ENCODE results near the gene CHPF.

Gene CHPF

DNA sequence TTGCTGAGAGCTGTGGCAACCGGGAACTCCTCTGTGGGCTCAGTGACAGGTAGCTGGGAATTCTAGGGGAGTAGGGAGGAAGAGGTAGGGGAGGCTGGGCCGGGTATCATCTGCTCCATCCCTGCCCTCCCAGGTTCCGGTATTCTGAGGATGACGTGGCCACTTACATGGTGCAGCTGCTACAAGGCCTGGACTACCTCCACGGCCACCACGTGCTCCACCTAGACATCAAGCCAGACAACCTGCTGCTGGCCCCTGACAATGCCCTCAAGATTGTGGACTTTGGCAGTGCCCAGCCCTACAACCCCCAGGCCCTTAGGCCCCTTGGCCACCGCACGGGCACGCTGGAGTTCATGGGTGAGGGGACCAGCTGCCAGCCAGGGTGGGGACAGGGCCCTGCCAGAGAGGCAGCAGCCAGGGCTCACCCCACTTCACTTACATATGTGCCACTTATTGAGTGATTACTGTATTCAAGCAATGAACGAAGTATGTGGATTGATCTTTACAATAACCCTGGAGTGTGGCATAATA, 52.9 kb downstream of the CHPF start:
- TF ChIP-seq, protein P1, sequence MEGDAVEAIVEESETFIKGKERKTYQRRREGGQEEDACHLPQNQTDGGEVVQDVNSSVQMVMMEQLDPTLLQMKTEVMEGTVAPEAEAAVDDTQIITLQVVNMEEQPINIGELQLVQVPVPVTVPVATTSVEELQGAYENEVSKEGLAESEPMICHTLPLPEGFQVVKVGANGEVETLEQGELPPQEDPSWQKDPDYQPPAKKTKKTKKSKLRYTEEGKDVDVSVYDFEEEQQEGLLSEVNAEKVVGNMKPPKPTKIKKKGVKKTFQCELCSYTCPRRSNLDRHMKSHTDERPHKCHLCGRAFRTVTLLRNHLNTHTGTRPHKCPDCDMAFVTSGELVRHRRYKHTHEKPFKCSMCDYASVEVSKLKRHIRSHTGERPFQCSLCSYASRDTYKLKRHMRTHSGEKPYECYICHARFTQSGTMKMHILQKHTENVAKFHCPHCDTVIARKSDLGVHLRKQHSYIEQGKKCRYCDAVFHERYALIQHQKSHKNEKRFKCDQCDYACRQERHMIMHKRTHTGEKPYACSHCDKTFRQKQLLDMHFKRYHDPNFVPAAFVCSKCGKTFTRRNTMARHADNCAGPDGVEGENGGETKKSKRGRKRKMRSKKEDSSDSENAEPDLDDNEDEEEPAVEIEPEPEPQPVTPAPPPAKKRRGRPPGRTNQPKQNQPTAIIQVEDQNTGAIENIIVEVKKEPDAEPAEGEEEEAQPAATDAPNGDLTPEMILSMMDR (IDR thresholded peaks at IDR 0.05; ENCODE audit: insufficient read depth, low read length), result no peak
- TF ChIP-seq, protein P2, sequence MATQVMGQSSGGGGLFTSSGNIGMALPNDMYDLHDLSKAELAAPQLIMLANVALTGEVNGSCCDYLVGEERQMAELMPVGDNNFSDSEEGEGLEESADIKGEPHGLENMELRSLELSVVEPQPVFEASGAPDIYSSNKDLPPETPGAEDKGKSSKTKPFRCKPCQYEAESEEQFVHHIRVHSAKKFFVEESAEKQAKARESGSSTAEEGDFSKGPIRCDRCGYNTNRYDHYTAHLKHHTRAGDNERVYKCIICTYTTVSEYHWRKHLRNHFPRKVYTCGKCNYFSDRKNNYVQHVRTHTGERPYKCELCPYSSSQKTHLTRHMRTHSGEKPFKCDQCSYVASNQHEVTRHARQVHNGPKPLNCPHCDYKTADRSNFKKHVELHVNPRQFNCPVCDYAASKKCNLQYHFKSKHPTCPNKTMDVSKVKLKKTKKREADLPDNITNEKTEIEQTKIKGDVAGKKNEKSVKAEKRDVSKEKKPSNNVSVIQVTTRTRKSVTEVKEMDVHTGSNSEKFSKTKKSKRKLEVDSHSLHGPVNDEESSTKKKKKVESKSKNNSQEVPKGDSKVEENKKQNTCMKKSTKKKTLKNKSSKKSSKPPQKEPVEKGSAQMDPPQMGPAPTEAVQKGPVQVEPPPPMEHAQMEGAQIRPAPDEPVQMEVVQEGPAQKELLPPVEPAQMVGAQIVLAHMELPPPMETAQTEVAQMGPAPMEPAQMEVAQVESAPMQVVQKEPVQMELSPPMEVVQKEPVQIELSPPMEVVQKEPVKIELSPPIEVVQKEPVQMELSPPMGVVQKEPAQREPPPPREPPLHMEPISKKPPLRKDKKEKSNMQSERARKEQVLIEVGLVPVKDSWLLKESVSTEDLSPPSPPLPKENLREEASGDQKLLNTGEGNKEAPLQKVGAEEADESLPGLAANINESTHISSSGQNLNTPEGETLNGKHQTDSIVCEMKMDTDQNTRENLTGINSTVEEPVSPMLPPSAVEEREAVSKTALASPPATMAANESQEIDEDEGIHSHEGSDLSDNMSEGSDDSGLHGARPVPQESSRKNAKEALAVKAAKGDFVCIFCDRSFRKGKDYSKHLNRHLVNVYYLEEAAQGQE (IDR thresholded peaks at IDR 0.05; ENCODE audit: insufficient replicate concordance, low read depth), result no peak
- TF ChIP-seq POLR2AphosphoS5 (IDR thresholded peaks at IDR 0.05; ENCODE audit: low read depth) (no peak), SPI1 (IDR thresholded peaks at IDR 0.05; ENCODE audit: borderline replicate concordance, low read depth) (no peak), GABPA (IDR thresholded peaks at IDR 0.05; ENCODE audit: low read depth) (no peak)
- H3K27ac ChIP-seq (replicated peaks), result no peak overlapping the region
- peaks cover 41% of the 10 kb centered on the region for H3K27me3 ChIP-seq (ENCODE audit: insufficient read depth, poor library complexity, severe bottlenecking)
- no peak for DNase-seq (ENCODE audit: low read depth in 1 of 2, low spot score in 1 of 2)
- H3K4me3 ChIP-seq (replicated peaks; ENCODE audit: insufficient read depth, low read length), result no peak overlapping the region

DNA sequence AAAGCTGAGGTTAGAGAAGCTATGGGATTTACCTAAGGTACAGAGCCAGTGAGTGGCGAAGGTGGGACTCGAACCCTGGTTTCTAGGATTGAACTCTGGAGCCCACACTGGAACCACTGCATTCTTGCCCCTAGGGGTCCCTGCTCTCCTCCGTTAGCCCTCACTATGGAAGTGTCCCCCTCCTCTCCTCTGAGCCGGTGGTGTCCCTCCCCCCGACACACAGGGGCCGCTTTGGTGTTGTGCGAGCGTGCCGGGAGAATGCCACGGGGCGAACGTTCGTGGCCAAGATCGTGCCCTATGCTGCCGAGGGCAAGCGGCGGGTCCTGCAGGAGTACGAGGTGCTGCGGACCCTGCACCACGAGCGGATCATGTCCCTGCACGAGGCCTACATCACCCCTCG, 53.4 kb downstream of the CHPF start:
- no peak for TF ChIP-seq GABPA (IDR thresholded peaks at IDR 0.05; ENCODE audit: low read depth)
- TF ChIP-seq POLR2AphosphoS5 (IDR thresholded peaks at IDR 0.05; ENCODE audit: low read depth), result no peak
- TF ChIP-seq, protein P2 (IDR thresholded peaks at IDR 0.05; ENCODE audit: insufficient replicate concordance, low read depth), result no peak
- TF ChIP-seq SPI1 (IDR thresholded peaks at IDR 0.05; ENCODE audit: borderline replicate concordance, low read depth), result no peak
- TF ChIP-seq, protein P1 (IDR thresholded peaks at IDR 0.05; ENCODE audit: insufficient read depth, low read length), result no peak
- DNase-seq (ENCODE audit: low read depth in 1 of 2, low spot score in 1 of 2), result no peak
- no peak overlapping the region for H3K4me3 ChIP-seq (replicated peaks; ENCODE audit: insufficient read depth, low read length)
- H3K27me3 ChIP-seq (ENCODE audit: insufficient read depth, poor library complexity, severe bottlenecking), result peaks cover 41% of the 10 kb centered on the region
- H3K27ac ChIP-seq (replicated peaks), result no peak overlapping the region

DNA sequence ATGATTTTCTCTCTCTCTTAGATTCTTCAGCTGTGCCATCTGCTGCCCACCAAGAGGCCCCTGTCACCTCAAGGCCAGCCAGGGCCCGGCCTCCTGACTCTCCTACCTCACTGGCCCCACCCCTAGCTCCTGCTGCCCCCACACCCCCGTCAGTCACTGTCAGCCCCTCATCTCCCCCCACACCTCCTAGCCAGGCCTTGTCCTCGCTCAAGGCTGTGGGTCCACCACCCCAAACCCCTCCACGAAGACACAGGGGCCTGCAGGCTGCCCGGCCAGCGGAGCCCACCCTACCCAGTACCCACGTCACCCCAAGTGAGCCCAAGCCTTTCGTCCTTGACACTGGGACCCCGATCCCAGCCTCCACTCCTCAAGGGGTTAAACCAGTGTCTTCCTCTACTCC, 54.3 kb downstream of the CHPF start:
- DNase-seq (ENCODE audit: low read depth in 1 of 2, low spot score in 1 of 2), result no peak
- H3K4me3 ChIP-seq (replicated peaks; ENCODE audit: insufficient read depth, low read length), result no peak overlapping the region
- peaks cover 38% of the 10 kb centered on the region for H3K27me3 ChIP-seq (ENCODE audit: insufficient read depth, poor library complexity, severe bottlenecking)
- no peak for TF ChIP-seq GABPA (IDR thresholded peaks at IDR 0.05; ENCODE audit: low read depth)
- TF ChIP-seq, protein P2 (IDR thresholded peaks at IDR 0.05; ENCODE audit: insufficient replicate concordance, low read depth), result no peak
- TF ChIP-seq, protein P1 (IDR thresholded peaks at IDR 0.05; ENCODE audit: insufficient read depth, low read length), result no peak
- no peak overlapping the region for H3K27ac ChIP-seq (replicated peaks)

Data from HL-60 (cell line).